HEK293 (cell line): ENCODE data around the gene HSPA8.

Source experiments
- CTCF ChIA-PET: fragments of 350-600 bp; formaldehyde crosslinking; extraction: SDS; loops from one replicate; lab custom pipeline; 2021; ENCODE audit warnings: antibody characterized with exemption; lab: Yijun Ruan, JAX
- POLR2A ChIA-PET: fragments of 300-600 bp; formaldehyde crosslinking; extraction: SDS; loops from one replicate; lab custom pipeline; 2020; ENCODE audit warnings: antibody characterized with exemption, inconsistent platforms; lab: Yijun Ruan, JAX
- H3K27ac ChIP-seq: fragments of 200-500 bp; sonication (Bioruptor generic); 2 replicates; pipeline ENCODE4 v1.5.1; 2014; ENCODE audit warnings: low read depth, low read length, control low read depth, inconsistent platforms; ENCODE audit errors: extremely low read depth
- H3K36me3 ChIP-seq, 2 experiments: fragments of 200-500 bp in 1 of 2; sonication (Bioruptor generic) in 1 of 2; 1 replicate in 1 of 2; 2 replicates in 1 of 2; pipeline ENCODE4 v1.5.1; 2014 to 2017; ENCODE audit warnings: inconsistent platforms in 2 of 2, low read length in 2 of 2; ENCODE audit not compliant: control insufficient read depth in 2 of 2, insufficient read depth in 1 of 2
- H3K4me1 ChIP-seq: fragments of 200-500 bp; sonication (Bioruptor generic); 2 replicates; pipeline ENCODE4 v1.5.1; 2014; ENCODE audit warnings: mild to moderate bottlenecking, low read length, inconsistent platforms; ENCODE audit not compliant: control insufficient read depth, insufficient read depth
- H3K4me3 ChIP-seq: 2 replicates; pipeline ENCODE4 v1.5.1; 2011; ENCODE audit warnings: low read depth, mild to moderate bottlenecking, control low read depth, low read length, moderate library complexity
- H3K9me3 ChIP-seq: fragments of 200-500 bp; sonication (Bioruptor generic); 2 replicates; pipeline ENCODE4 v1.5.1; 2014; ENCODE audit warnings: low read depth, low read length, inconsistent platforms; ENCODE audit not compliant: control insufficient read depth, insufficient read depth
- ZBTB20 ChIP-seq: fragments of 450-650 bp; formaldehyde crosslinking; IDR thresholded peaks from 2 replicates; pipeline ENCODE4 v1.5.1; 2016; ENCODE audit warnings: missing biosample characterization, missing genetic modification characterization
- ZNF121 ChIP-seq: fragments of 450-650 bp; formaldehyde crosslinking; IDR thresholded peaks from 2 replicates; pipeline ENCODE4 v1.5.1; 2016; ENCODE audit warnings: missing biosample characterization, missing genetic modification characterization
- ZNF169 ChIP-seq: fragments of 450-650 bp; formaldehyde crosslinking; IDR thresholded peaks from 2 replicates; pipeline ENCODE4 v1.5.1; 2016; ENCODE audit warnings: missing biosample characterization, missing genetic modification characterization
- ZNF211 ChIP-seq: fragments of 450-650 bp; formaldehyde crosslinking; IDR thresholded peaks from 2 replicates; pipeline ENCODE4 v1.5.1; 2016; ENCODE audit warnings: low read depth, missing biosample characterization, missing genetic modification characterization
- ZNF221 ChIP-seq: fragments of 450-650 bp; formaldehyde crosslinking; IDR thresholded peaks from 2 replicates; pipeline ENCODE4 v1.5.1; 2017; ENCODE audit warnings: missing biosample characterization, missing genetic modification characterization, borderline replicate concordance
- ZNF555 ChIP-seq: fragments of 450-650 bp; formaldehyde crosslinking; conservative IDR thresholded peaks from 2 replicates; pipeline ENCODE4 v1.5.1; 2017; ENCODE audit warnings: missing biosample characterization, mild to moderate bottlenecking, missing genetic modification characterization, inconsistent platforms
- ZNF654 ChIP-seq: fragments of 450-650 bp; formaldehyde crosslinking; IDR thresholded peaks from 2 replicates; pipeline ENCODE4 v1.5.1; 2016; ENCODE audit warnings: low read depth, missing biosample characterization, missing genetic modification characterization
- ZNF76 ChIP-seq: fragments of 450-650 bp; formaldehyde crosslinking; IDR thresholded peaks from 2 replicates; pipeline ENCODE4; 2016; ENCODE audit warnings: low read depth, missing biosample characterization, missing genetic modification characterization, borderline replicate concordance
- ZXDB ChIP-seq: fragments of 450-650 bp; formaldehyde crosslinking; IDR thresholded peaks from 2 replicates; pipeline ENCODE4 v1.5.1; 2016; ENCODE audit warnings: missing biosample characterization, missing genetic modification characterization
- TF ChIP-seq, protein P1 (sequence below): fragments of 450-650 bp; formaldehyde crosslinking; IDR thresholded peaks from 2 replicates; pipeline ENCODE4 v1.5.1; 2017; ENCODE audit warnings: missing biosample characterization, missing genetic modification characterization
- TF ChIP-seq, protein P2 (sequence below): fragments of 450-650 bp; formaldehyde crosslinking; IDR thresholded peaks from 2 replicates; pipeline ENCODE4 v1.5.1; 2016; ENCODE audit warnings: missing biosample characterization, missing genetic modification characterization, borderline replicate concordance
- TF ChIP-seq, protein P3 (sequence below): fragments of 450-650 bp; formaldehyde crosslinking; conservative IDR thresholded peaks from 2 replicates; pipeline ENCODE4 v1.5.1; 2016; ENCODE audit warnings: low read depth, missing biosample characterization, missing genetic modification characterization
- TF ChIP-seq, protein P4 (sequence below): fragments of 450-650 bp; IDR thresholded peaks from 2 replicates; pipeline ENCODE4 v1.5.1; 2018; ENCODE audit warnings: missing biosample characterization, mild to moderate bottlenecking, missing genetic modification characterization

The HSPA8 gene

DNA sequence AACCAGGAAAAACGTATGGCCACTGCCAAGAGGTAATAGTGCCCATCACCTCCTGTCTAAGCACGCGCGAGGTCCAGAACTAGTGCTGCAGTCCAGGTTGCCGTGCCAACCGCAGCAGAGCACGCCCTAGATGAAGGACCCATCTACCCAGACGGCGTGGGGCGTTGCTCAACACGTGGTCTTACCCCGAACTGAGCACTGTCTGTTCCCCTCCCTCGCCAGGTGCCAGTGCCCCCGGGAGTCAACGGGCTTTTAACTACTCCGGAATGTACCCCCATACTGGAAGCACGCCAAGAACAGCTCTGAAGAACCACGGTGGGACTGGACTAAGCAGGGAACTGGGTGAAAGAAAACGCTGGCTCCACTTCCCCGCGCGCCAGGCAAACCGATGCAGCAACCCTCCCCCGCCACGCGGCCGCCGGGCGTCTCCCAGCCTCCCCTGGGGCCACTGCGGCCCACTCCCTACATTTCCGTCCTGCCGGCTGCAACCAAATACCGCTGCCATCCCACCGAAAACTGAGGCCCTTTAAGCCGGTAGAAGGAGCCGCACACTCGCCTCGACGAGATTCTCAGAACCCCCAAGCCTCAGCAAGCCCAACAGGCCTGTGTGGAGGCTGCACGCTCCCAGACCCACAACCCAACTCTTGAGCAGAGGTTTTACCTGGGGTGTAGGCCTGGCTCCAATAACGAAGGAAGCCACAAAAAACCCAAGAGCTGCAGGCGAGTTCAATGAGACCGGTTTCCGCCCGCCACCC, at the start of gene HSPA8 (continued):
- TF ChIP-seq, protein P1, sequence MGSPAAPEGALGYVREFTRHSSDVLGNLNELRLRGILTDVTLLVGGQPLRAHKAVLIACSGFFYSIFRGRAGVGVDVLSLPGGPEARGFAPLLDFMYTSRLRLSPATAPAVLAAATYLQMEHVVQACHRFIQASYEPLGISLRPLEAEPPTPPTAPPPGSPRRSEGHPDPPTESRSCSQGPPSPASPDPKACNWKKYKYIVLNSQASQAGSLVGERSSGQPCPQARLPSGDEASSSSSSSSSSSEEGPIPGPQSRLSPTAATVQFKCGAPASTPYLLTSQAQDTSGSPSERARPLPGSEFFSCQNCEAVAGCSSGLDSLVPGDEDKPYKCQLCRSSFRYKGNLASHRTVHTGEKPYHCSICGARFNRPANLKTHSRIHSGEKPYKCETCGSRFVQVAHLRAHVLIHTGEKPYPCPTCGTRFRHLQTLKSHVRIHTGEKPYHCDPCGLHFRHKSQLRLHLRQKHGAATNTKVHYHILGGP (tag by site-specific recombination) = no peak

DNA sequence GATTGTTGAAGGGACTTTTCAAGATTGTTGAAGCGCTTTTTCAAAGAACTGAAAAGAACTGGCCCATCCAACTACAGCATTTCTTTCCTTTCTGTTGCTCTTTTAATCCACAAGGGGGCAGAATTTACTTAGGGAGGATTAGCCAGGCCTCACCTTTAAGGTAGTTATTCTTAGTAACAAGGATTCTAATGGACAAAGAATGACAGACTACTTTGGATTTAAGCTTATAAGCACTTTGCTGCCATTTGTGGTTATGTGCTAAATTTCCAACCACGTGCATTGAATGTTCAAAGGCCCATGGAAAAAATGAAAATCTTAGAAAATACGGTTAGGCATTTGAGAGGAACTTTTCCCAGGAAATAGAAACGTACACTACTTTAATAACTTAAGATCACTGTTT, 49.5 kb upstream of the HSPA8 start:
- Histone ChIP-seq H3K4me3 (no peak overlapping the region), H3K9me3 (no peaks in the 10 kb centered on the region), H3K4me1 (no peaks in the 10 kb centered on the region), H3K27ac (no peak overlapping the region), H3K36me3 (no peaks in the 10 kb centered on the region)
- POLR2A ChIA-PET = interaction anchor here (0.7 to 1.0 kb wide), 2 partner anchors 32 to 136 kb away, joined by 3 to 4 read pairs; no protein-coding TSS in a partner anchor
- CTCF ChIA-PET = interaction anchor here (0.6 to 14.6 kb wide), 36 partner anchors 9 to 450 kb away, joined by 3 to 261 read pairs (median 4); no protein-coding TSS in a partner anchor
- TF ChIP-seq ZNF654 (peak; percentile 77), ZNF121 (tag by site-specific recombination) (no peak)

DNA sequence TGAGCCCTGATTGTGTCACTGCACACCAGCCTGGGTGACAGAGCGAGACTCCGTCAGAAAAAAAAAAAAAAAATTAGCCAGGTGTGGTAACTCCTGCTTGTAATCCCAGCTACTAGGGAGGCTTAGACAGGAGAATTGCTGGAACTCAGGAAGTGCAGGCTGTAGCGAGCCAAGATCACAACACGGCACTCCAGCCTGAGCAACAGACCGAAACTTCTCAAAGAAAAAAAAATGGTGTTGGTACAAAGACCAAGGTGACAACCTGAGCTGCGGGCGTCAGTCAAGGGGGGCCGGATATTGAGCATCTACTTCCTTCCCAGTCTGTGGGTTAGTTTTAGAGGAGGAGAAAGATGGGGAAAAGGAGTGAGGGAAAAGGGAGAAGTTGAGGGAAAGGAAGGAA, 48.5 kb upstream of the HSPA8 start:
- H3K36me3 ChIP-seq = no peaks in the 10 kb centered on the region
- H3K27ac ChIP-seq = no peak overlapping the region
- TF ChIP-seq, protein P2, sequence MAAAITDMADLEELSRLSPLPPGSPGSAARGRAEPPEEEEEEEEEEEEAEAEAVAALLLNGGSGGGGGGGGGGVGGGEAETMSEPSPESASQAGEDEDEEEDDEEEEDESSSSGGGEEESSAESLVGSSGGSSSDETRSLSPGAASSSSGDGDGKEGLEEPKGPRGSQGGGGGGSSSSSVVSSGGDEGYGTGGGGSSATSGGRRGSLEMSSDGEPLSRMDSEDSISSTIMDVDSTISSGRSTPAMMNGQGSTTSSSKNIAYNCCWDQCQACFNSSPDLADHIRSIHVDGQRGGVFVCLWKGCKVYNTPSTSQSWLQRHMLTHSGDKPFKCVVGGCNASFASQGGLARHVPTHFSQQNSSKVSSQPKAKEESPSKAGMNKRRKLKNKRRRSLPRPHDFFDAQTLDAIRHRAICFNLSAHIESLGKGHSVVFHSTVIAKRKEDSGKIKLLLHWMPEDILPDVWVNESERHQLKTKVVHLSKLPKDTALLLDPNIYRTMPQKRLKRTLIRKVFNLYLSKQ (tag by site-specific recombination) = no peak
- TF ChIP-seq ZNF211 (tag by site-specific recombination) (no peak), ZNF76 (tag by site-specific recombination) (no peak), ZXDB (no peak), ZNF555 (tag by site-specific recombination) (no peak), ZNF169 (tag by site-specific recombination) (no peak), ZNF221 (tag by site-specific recombination) (no peak), ZBTB20 (tag by site-specific recombination) (no peak)
- TF ChIP-seq, protein P3, sequence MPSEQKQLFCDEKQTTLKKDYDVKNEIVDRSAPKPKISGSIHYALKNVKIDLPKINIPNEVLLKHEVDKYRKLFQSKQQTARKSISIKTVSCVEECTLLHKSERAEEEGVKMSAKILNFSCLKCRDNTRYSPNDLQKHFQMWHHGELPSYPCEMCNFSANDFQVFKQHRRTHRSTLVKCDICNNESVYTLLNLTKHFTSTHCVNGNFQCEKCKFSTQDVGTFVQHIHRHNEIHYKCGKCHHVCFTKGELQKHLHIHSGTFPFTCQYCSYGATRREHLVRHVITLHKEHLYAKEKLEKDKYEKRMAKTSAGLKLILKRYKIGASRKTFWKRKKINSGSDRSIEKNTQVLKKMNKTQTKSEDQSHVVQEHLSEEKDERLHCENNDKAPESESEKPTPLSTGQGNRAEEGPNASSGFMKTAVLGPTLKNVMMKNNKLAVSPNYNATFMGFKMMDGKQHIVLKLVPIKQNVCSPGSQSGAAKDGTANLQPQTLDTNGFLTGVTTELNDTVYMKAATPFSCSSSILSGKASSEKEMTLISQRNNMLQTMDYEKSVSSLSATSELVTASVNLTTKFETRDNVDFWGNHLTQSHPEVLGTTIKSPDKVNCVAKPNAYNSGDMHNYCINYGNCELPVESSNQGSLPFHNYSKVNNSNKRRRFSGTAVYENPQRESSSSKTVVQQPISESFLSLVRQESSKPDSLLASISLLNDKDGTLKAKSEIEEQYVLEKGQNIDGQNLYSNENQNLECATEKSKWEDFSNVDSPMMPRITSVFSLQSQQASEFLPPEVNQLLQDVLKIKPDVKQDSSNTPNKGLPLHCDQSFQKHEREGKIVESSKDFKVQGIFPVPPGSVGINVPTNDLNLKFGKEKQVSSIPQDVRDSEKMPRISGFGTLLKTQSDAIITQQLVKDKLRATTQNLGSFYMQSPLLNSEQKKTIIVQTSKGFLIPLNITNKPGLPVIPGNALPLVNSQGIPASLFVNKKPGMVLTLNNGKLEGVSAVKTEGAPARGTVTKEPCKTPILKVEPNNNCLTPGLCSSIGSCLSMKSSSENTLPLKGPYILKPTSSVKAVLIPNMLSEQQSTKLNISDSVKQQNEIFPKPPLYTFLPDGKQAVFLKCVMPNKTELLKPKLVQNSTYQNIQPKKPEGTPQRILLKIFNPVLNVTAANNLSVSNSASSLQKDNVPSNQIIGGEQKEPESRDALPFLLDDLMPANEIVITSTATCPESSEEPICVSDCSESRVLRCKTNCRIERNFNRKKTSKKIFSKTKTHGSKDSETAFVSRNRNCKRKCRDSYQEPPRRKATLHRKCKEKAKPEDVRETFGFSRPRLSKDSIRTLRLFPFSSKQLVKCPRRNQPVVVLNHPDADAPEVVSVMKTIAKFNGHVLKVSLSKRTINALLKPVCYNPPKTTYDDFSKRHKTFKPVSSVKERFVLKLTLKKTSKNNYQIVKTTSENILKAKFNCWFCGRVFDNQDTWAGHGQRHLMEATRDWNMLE = no peak
- TF ChIP-seq, protein P4, sequence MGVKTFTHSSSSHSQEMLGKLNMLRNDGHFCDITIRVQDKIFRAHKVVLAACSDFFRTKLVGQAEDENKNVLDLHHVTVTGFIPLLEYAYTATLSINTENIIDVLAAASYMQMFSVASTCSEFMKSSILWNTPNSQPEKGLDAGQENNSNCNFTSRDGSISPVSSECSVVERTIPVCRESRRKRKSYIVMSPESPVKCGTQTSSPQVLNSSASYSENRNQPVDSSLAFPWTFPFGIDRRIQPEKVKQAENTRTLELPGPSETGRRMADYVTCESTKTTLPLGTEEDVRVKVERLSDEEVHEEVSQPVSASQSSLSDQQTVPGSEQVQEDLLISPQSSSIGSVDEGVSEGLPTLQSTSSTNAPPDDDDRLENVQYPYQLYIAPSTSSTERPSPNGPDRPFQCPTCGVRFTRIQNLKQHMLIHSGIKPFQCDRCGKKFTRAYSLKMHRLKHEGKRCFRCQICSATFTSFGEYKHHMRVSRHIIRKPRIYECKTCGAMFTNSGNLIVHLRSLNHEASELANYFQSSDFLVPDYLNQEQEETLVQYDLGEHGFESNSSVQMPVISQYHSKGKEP = no peak
- H3K4me3 ChIP-seq = no peak overlapping the region
- ChIA-PET CTCF (interaction anchor here (0.6 to 14.6 kb wide), 27 partner anchors 8 to 403 kb away, joined by 3 to 261 read pairs (median 5); no protein-coding TSS in a partner anchor), POLR2A (no interaction called here)
- H3K9me3 ChIP-seq = no peaks in the 10 kb centered on the region
- H3K4me1 ChIP-seq = no peaks in the 10 kb centered on the region
